Right lobe of liver (tissue), 6 donors: Measurements from ENCODE around the gene TOM1. TPM values are rescaled to one million over a fixed set of nuclear protein-coding genes. Genes with fewer than 3 reads are reported as not detected.
A peak's percentile ranks its signal among the peaks of the same experiment; 100 is the strongest.

Experiments used
- ATAC-seq, 4 donors: fragments of 200-7000 bp; cut with Tn5 transposase; one replicate each; pipeline ENCODE4 v1.9.1; 2020; ENCODE audit warnings: mild to moderate bottlenecking in 4 of 4, moderate library complexity in 4 of 4
- DNase-seq, 3 donors: peaks; one replicate each; pipeline ENCODE4 v3.0.0-alpha.2; 2020
- H3K27ac ChIP-seq, 3 donors: fragments of 200-600 bp; one replicate each; pipeline ENCODE4 v1.8.0; 2022
- H3K27me3 ChIP-seq, 2 donors: fragments of 200-600 bp; one replicate each; pipeline ENCODE4 v1.8.0; 2022
- H3K36me3 ChIP-seq, 4 donors: fragments of 200-600 bp; sonication (generic) in 1 of 4; one replicate each; pipeline versions ENCODE4 v1.5.1 to v1.8.0; 2017 to 2022; ENCODE audit warnings: control low read depth in 1 of 4
- H3K4me1 ChIP-seq, 4 donors: fragments of 200-600 bp; sonication (generic) in 1 of 4; one replicate each; pipeline versions ENCODE4 v1.5.1 to v1.8.0; 2017 to 2022; ENCODE audit warnings: control low read depth in 1 of 4
- H3K4me3 ChIP-seq, 3 donors: fragments of 200-600 bp; one replicate each; pipeline ENCODE4 v1.8.0; 2022
- H3K9me3 ChIP-seq, 4 donors: fragments of 200-600 bp; sonication (generic) in 1 of 4; one replicate each; pipeline versions ENCODE4 v1.5.1 to v1.8.0; 2017 to 2022; ENCODE audit warnings: control low read depth in 1 of 4
- CTCF ChIP-seq, 4 donors: fragments of 200-600 bp in 3 of 4; fragments of 450-650 bp in 1 of 4; IDR thresholded peaks; one replicate each; pipeline versions ENCODE4 v1.5.1 to v1.8.0; 2016 to 2022; ENCODE audit warnings: antibody characterized with exemption in 4 of 4, mild to moderate bottlenecking in 2 of 4
- POLR2A ChIP-seq: fragments of 450-650 bp; IDR thresholded peaks from one replicate; pipeline ENCODE4 v1.6.1; 2017; ENCODE audit warnings: antibody characterized with exemption, mild to moderate bottlenecking
- WGBS: methylation state at CpG from one replicate; pipeline ENCODE4 v1.1.6; 2018; ENCODE audit warnings: low coverage, low lambda C conversion rate; ENCODE audit not compliant: insufficient coverage; ENCODE audit errors: missing lambda C conversion rate; 5-methylcytosine and 5-hydroxymethylcytosine counted together
- intact Hi-C, 2 donors: fragments of 100-400 bp; cut with DNase I; formaldehyde crosslinking; loops; one replicate each; pipeline versions ENCODE4 v1.11.2 to v1.14.1; 2022
- total RNA-seq, 6 experiments: library from RNA; depleted of rRNA in 2 of 6; stranded (reverse); fragments of >200 nt in 2 of 6; fragmentation: NEBNext Ultra II Directional in 3 of 6; extraction: Animal tissue kit (Norgen Biotek cat#: 25700) in 3 of 6; gene quantifications; one replicate each; pipeline versions ENCODE4 v1.1.0 to v1.2.4, GENCODE V29; 2016 to 2023
- donor health status: DM: no; HTN: yes; CAD: no.
- donor health status: DM: no; HTN: no; CAD: no.
- donor health status: DM: no; HTN: no; CAD: no.
- donor health status: DM: no; HTN: yes; CAD: no.
- donor health status: DM: no; HTN: yes; CAD: no.

Gene TOM1
- total RNA-seq, 6 experiments from 2014 or later = 45.0 to 124 (median 54.0) TPM

- Histone ChIP-seq H3K4me3 (no peak overlapping the region), H3K27ac (no peak overlapping the region), H3K27me3 (no peaks in the 10 kb centered on the region), H3K36me3 (peaks cover 0 to 84% (median 39%) of the 10 kb centered on the region in 4 donors), H3K9me3 (no peaks in the 10 kb centered on the region), H3K4me1 (peaks cover 0 to 7% (median 2%) of the 10 kb centered on the region in 4 donors)
- intact Hi-C loops = no loop called here
- ATAC-seq = peak in 1 of 4 donors; percentile 5
- DNase-seq = no peak
- TF ChIP-seq CTCF (IDR thresholded peaks at IDR 0.05) = no peak
- no peak for TF ChIP-seq POLR2A
- no CpG with 5 or more reads among the region's 7 CpGs for WGBS
Measured at GRCh38 chr22:35335468-35335867, 35.8 kb downstream of the TOM1 start.

DNA sequence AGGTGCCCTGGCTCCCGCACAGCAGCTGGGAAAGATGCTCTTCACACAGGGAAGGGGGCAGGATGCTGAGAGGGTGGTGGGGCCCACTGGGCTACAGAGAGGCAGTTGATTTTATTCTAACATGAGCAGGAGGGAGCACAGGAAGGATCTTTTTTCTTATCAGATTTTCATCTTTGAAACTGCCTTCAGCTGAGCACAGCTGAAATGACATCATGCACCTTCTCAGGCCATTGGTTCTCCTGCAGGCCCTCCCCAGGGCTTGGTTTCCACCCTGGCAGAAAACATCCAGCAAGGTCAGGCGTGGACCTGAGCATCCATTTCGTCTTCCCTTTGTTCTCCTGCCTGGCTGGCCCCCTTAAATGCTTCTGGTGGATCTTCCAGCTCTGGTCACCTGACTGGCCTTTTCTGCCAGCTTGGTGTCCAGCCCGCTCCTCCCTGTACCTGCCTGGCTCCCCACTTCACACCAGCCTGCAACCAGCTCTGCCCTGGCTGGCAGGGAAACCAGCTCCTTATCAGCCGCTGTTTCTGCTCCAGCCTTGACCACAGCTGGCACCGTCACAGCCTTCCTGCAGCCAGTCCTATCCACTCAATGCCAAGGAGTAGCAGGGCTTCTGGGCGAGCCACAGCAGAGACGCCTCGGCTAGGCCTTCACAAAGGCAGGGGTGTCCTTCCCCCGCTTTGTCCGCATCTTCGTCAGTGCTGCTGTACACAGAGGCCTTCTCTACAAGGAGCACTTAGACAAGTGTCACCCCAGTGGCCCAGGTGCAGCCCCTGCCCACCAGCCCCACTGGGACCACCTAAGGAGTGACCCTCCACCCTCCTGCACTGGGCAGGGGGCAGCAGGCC, 36.5 kb downstream of the TOM1 start:
- H3K27me3 ChIP-seq = no peaks in the 10 kb centered on the region
- no peak for DNase-seq
- 89% methylated on average over 5 of the region's 12 CpGs for WGBS
- intact Hi-C loops = no loop called here
- peaks cover 0 to under 1% (median 0%) of the 10 kb centered on the region in 4 donors for H3K4me1 ChIP-seq
- TF ChIP-seq CTCF (IDR thresholded peaks at IDR 0.05) (no peak), POLR2A (no peak)
- H3K27ac ChIP-seq = no peak overlapping the region
- ATAC-seq = peak in 2 of 4 donors; percentile 4 to 55
- H3K4me3 ChIP-seq = no peak overlapping the region
- H3K36me3 ChIP-seq = peaks cover 0 to 87% (median 41%) of the 10 kb centered on the region in 4 donors
- H3K9me3 ChIP-seq = no peaks in the 10 kb centered on the region

- Histone ChIP-seq H3K4me1 (no peaks in the 10 kb centered on the region), H3K27ac (no peak overlapping the region), H3K36me3 (peaks cover 0 to 77% (median 35%) of the 10 kb centered on the region in 4 donors), H3K9me3 (no peaks in the 10 kb centered on the region), H3K27me3 (no peaks in the 10 kb centered on the region), H3K4me3 (no peak overlapping the region)
- peak; percentile 7 to 27 (median 14) for ATAC-seq
- DNase-seq = no peak
- WGBS = 93% methylated on average over 3 of the region's 4 CpGs
- no peak for TF ChIP-seq POLR2A
- TF ChIP-seq CTCF (IDR thresholded peaks at IDR 0.05) = peak in 2 of 4 donors; percentile 6 to 21
- intact Hi-C loops = no loop called here
Measured at GRCh38 chr22:35337932-35338331, 38.2 kb downstream of the TOM1 start.

DNA sequence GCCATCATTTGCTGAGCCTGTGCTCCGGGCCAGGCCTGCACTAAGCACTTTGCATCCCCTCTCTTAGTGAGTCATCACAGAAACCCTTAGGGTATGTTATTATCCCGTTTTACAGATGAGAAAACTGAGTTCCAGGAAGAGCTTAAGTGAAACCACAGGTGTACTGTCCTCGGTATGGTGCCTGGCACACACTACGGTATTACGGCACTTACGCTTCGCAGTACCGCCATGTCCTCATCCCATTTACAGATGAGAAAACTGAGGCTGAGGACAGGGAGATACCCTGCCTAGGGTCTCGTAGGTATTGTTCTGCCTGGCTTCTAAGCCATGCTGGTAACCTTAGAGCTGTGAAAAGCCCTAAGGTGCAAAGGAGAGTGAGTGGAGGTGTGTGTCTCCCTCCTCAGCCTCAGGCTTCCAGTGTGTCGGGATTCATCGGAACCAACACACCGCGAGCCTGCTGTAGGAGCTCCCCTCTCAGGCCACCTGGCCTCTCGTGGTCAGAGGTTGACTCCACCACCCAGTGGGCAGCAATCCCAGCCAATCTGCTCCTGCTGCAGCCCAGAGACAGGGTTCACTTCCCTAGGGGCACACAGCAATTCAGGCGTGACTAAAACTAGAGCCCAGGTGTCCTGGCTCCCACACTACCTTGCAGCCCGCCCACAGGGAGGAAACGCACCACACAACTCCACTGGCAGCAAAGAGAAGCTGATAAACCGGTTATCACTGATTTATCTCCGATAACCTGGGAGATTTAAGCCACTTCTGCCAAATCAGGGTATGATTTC, 41.6 kb downstream of the TOM1 start:
- ATAC-seq (no peak), DNase-seq (no peak)
- intact Hi-C loops = loop anchor here in 1 of 2 donors (10.0 kb wide), 1 partner anchor 234 kb away; no protein-coding TSS in a partner anchor
- TF ChIP-seq POLR2A (no peak), CTCF (IDR thresholded peaks at IDR 0.05) (no peak)
- Histone ChIP-seq H3K9me3 (no peaks in the 10 kb centered on the region), H3K27me3 (no peaks in the 10 kb centered on the region), H3K27ac (no peak overlapping the region), H3K4me3 (no peak overlapping the region), H3K4me1 (no peaks in the 10 kb centered on the region), H3K36me3 (peaks cover 0 to 54% (median 25%) of the 10 kb centered on the region in 4 donors)
- 88% methylated on average over 10 of the region's 19 CpGs for WGBS
